Measurements from ENCODE around the gene PRLHR.

Gene PRLHR

DNA sequence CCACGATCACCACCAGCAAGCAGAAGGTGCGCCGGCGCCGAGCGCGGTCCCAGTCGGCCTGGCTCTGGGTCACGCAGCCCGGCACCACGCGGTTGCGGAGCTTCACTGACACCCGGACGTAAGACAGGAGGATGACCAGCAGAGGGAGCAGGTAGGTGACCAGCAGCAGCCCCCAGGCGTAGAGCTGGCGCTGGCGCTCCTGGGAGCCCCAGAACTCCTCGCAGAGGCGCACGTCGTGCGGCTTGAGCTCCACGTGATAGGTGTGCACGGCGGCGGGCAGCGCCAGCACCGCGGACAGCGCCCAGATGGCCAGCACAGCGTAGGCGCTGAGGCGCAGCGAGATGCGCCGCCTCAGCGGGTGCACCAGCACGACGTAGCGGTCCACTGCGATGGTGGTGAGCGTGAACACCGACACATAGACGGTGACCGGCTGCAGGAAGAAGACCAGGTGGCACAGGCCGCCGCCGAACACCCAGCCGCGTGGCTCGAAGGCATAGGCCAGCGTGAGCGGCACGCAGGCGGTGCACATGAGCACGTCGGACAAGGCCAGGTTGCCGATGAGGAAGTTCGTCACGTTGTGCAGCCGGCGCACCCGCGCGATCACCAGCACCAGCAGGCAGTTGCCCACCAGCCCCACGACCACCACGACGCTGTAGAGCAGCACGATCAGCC, 920 bp downstream of the PRLHR start:
- H3K27ac Mint-ChIP-seq = no peak overlapping the region
- peak; percentile 57 for TF ChIP-seq CTCF (IDR thresholded peaks at IDR 0.05)
- H3K27me3 Mint-ChIP-seq (ENCODE audit: low read depth, poor library complexity) = peaks cover 95% of the 10 kb centered on the region
- no peaks in the 10 kb centered on the region for H3K36me3 Mint-ChIP-seq (ENCODE audit: low read depth)
- H3K4me3 Mint-ChIP-seq = no peak overlapping the region
- peaks cover 16% of the 10 kb centered on the region for H3K4me1 Mint-ChIP-seq
- peaks cover 3% of the 10 kb centered on the region for H3K9me3 Mint-ChIP-seq
- peak; percentile 92 for DNase-seq

DNA sequence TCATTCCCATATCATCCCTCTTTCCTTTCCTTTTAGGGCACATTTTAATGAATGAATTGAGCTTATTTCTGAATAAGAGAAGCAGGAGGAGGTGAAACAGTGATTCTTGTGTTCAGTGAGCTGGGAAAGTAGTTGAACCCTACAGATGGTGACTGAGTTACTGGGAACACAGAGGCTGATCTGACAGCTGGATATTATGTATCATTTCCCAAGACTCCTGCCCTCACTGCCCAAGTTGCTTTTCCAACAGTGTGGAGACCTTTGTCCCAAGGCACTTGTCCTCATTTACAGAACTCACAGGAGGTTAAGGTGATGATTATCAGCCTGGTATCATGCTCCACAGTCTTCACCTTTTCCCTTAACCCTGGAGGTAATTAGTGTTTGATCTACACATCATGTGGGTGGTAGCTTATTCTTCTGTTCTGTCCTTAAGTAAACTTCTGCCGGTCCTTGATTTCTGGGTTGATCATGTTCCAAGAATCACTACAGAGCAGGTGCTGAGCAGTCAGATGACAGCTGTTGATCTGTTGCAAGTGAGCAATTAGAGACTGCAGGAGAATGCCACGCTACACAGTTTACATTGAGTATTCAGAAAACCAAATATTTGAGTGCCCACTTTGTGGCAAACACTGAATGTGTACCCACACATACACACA, 2.6 kb downstream of the PRLHR start:
- no peak for TF ChIP-seq CTCF (IDR thresholded peaks at IDR 0.05)
- Mint-ChIP-seq H3K27ac (no peak overlapping the region), H3K4me3 (no peak overlapping the region), H3K4me1 (peaks cover 16% of the 10 kb centered on the region), H3K36me3 (ENCODE audit: low read depth) (no peaks in the 10 kb centered on the region), H3K27me3 (ENCODE audit: low read depth, poor library complexity) (peaks cover 95% of the 10 kb centered on the region), H3K9me3 (peaks cover 3% of the 10 kb centered on the region)
- DNase-seq = no peak

- Mint-ChIP-seq H3K4me1 (peaks cover 2% of the 10 kb centered on the region), H3K27ac (no peak overlapping the region), H3K27me3 (ENCODE audit: low read depth, poor library complexity) (peaks cover 85% of the 10 kb centered on the region), H3K4me3 (no peak overlapping the region), H3K36me3 (ENCODE audit: low read depth) (no peaks in the 10 kb centered on the region), H3K9me3 (peaks cover 3% of the 10 kb centered on the region)
- TF ChIP-seq CTCF (IDR thresholded peaks at IDR 0.05) = no peak
- DNase-seq = no peak
Observed at GRCh38 chr10:118590334-118590733, 5.1 kb downstream of the PRLHR start.

- no peak for TF ChIP-seq CTCF (IDR thresholded peaks at IDR 0.05)
- H3K9me3 Mint-ChIP-seq = no peaks in the 10 kb centered on the region
- no peaks in the 10 kb centered on the region for H3K4me1 Mint-ChIP-seq
- H3K27ac Mint-ChIP-seq = no peak overlapping the region
- DNase-seq = no peak
- H3K4me3 Mint-ChIP-seq = no peak overlapping the region
- H3K27me3 Mint-ChIP-seq (ENCODE audit: low read depth, poor library complexity) = peaks cover 73% of the 10 kb centered on the region
- no peaks in the 10 kb centered on the region for H3K36me3 Mint-ChIP-seq (ENCODE audit: low read depth)
Observed at GRCh38 chr10:118587881-118588651, 7.4 kb downstream of the PRLHR start.

GRCh38 chr10:118586911-118587310, 8.5 kb downstream of the PRLHR start:
- Mint-ChIP-seq H3K27ac (no peak overlapping the region), H3K4me3 (no peak overlapping the region), H3K4me1 (no peaks in the 10 kb centered on the region), H3K36me3 (ENCODE audit: low read depth) (no peaks in the 10 kb centered on the region), H3K9me3 (no peaks in the 10 kb centered on the region), H3K27me3 (ENCODE audit: low read depth, poor library complexity) (peaks cover 61% of the 10 kb centered on the region)
- TF ChIP-seq CTCF (IDR thresholded peaks at IDR 0.05) = no peak
- DNase-seq = no peak

Data from nephron progenitor cell (in vitro differentiated cells).